Activated naive CD4-positive, alpha-beta T cell treated with Interleukin-2 at 50 U/mL for 16 hours (primary cell): ENCODE results near the gene SMARCAD1.
"Not testable (repeated sequence)": the region's sequence is repeated elsewhere in the genome, so short reads cannot be mapped to it uniquely, and the experiment has no call there.

Experiments
- DNase-seq: peaks from one replicate; pipeline ENCODE4 v3.0.0-alpha.2; 2020

The SMARCAD1 gene

DNA sequence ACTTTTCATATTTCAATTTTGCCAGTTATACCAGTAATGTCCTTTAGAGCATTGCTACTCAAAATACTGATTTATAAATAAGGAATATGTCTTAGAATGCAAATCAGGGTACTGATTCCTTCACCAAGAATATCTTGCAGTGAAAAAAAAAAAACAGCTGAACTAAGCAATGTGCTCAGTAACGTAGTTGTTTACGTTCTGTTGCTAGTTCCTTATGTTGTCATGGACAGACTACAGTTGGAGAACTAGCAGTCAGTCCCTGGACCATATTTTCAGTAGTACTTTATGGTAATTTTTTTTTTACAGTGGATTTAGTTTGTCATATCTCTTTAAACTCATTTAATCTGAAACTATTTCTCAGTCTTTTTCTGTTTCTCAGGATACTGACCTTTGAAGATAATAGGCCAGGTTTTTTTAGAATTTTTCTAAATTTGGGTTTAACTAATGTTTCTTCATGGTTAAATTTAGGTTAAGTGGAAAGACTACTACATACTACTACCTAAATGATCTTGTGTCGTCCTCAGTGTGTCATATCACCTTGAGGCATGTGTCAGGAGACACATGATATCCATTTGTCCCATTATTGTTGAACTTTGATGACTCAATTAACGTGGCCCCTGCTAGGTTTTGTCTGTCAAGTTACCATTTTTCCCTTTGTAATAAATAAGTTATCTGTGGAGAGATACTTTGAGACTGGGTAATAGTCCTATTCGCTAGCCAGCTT is 21.0 kb downstream of the SMARCAD1 start:
- DNase-seq, result no peak

- DNase-seq, result no peak
Measured at GRCh38 chr4:94232519-94232918, 24.9 kb downstream of the SMARCAD1 start.

GRCh38 chr4:94235825-94236224 is 28.2 kb downstream of the SMARCAD1 start:
- DNase-seq, result no peak

GRCh38 chr4:94237271-94237670 is 29.6 kb downstream of the SMARCAD1 start:
- DNase-seq, result no peak

GRCh38 chr4:94238160-94238559 is 30.5 kb downstream of the SMARCAD1 start:
- DNase-seq, result no peak

GRCh38 chr4:94240384-94240783 is 32.7 kb downstream of the SMARCAD1 start:
- no peak for DNase-seq

- no peak for DNase-seq
Measured at GRCh38 chr4:94244087-94244828, 36.6 kb downstream of the SMARCAD1 start.

- no peak for DNase-seq
Measured at GRCh38 chr4:94244829-94245185, 37.1 kb downstream of the SMARCAD1 start.

DNA sequence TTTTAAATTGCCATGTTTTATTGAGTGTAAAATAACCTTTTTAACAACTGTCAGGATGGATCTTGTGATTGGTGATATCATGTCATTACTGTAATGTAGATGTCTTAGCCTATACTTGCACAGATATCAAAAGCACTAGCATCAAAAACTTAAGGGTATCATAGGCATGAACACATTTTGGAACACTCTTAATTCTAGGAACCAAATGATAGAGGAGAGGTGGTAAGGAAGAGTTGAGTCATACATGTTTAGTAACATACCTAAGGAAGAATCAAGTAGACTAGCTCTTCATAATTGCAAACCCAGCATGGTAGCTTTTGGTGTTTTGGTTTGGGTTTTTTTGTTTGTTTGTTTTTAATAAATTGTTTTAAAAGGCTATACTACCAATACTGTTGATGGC is 43.4 kb downstream of the SMARCAD1 start:
- no peak for DNase-seq

GRCh38 chr4:94253036-94253435 is 45.4 kb downstream of the SMARCAD1 start:
- DNase-seq, result no peak

GRCh38 chr4:94256144-94256783 is 48.6 kb downstream of the SMARCAD1 start:
- DNase-seq, result no peak

- no peak for DNase-seq
Measured at GRCh38 chr4:94256828-94257227, 49.2 kb downstream of the SMARCAD1 start.

DNA sequence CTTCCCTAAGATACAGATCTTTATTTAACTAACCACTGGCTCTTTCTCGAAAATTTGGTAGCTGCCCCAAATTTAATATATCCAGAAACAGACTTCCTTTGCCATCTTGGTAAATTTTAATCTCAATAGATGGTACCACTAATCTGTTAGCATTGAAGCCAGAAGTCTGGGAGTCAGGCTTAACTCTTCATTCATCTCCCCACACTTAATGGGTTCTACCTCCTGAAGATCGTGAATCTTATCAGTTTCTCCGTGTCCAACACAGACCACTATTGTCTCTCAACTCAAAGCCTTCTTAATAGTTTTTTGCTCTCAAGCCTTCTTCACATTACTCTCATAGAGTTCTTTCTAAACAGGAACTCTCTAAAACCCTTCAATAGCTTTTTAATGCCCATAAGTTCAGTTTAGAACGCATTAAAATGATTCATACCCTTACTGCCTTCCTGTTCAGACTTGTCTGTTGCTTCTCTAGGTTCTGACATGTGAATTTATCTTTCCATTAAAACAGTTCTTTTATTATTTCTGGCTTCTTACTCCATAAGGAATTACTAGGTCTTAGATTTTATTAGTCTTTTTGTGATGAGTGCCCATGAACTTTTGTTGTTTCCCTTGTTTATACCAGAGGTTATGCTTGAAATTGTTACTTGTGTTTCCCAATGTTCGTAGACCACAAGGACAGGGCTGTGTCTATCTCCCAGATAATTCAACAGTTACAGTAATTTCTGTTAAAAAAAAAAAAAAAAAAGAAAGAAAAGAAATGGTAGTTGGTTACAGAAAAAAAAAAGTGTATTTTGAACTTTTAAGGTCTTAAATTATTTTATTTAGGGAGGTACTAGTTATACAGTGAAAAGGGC is 54.7 kb downstream of the SMARCAD1 start:
- DNase-seq, result no peak

DNA sequence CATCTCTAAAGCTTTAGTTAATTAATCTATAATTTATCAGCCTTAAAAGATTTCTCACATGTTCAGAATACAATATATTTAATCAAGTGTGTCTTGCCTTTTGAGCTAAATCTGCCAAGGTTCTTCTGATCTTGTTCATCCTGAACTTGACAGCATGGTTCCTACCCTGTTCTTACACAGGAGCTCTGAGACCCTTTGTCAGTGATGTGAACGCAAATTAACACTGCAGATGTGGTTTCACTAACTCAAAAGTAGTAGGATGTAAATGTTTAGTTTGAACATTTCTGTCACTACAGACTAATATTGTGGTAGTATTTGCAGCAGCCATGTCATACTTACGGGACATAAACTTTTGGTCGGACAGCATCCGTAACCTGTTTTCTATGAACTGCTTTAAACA is 59.4 kb downstream of the SMARCAD1 start:
- DNase-seq, result no peak

DNA sequence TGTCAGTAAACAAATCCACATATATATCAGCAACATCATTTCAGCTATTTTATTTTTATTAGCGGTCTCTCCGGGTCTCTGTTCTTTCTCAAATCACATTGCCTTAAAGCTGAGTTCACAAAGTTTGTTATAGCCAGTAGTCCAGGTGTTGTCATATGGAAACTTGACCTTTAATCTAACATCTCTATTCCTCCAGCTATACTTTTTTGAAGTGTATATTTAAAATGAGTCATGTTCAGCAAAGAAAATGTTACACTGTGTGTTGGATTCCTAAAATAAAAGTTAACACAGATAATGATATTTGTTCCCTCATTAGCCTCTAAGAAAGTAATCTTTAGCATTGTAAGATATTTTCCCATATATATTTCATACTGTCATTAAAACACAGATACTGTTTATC is 63.6 kb downstream of the SMARCAD1 start:
- no peak for DNase-seq

DNA sequence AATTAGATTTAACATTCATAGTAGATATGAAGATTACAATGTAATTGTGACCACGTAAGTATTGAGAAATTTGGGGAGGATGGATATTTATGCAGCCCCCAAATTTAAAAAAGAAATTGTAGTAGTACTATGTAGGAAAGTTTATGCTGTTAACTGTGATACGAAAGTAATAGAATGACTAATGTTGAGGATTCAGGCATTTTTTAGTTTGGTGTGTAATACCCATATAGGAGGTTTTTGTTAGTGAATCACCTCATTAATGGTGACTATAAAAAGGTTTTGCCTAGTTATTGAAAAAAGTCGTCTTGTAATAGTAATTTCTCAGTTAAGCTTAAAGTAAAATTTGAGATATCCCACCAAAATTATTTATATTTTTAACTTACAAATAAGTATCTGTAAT is 67.2 kb downstream of the SMARCAD1 start:
- DNase-seq, result no peak

DNA sequence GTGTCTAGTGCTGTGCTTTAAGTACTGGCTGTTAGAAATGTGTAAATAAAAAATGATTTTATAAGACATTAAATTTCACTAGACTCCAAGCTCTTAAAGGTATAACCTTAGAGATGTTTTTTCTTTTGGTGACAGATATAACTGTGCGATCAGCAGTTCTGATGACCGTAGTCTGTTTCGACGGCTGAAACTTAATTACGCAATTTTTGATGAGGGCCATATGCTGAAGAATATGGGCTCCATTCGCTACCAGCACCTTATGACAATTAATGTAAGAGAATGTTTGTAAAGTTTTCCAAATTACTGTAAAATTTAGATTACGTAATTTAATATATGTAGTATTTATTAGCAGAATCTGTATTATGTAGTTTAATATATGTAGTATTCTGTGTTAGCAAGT is 68.5 kb downstream of the SMARCAD1 start:
- DNase-seq, result no peak

DNA sequence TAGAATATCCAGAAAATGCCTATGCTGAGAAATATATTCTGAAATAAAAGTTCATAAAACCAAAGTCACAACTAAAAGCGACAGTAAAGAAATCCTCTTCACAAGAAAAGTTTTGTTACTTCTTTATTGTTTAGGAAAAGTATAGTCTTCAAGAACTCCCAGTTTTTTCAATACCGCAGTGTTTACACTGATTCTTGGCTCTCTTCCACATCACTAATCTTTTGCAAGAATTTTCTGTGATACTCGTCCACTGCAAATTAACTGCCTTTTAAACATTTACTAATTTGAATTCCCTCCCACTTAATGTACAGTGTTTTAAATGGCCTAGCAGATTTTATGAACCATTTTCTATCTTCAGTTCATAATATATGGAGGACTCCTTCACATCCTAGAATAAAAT is 69.9 kb downstream of the SMARCAD1 start:
- DNase-seq, result no peak

DNA sequence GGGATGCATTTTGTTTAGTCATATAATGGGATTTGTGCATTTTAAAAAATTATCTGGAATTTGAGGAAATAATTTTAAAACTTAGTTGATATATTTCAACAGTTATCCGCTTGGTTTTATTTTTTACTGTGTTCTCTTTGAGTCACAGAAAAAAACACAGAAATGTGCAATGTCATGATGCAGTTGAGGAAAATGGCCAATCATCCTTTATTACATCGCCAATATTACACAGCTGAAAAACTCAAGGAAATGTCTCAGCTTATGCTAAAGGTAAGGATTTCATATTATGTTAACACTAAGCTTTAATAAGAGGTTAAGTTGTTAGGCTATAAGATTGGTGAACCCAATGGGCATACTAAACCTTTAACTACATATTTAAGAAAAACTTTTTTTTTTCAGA is 71.1 kb downstream of the SMARCAD1 start:
- DNase-seq, result no peak

GRCh38 chr4:94284889-94285288 is 77.2 kb downstream of the SMARCAD1 start:
- DNase-seq, result no peak

DNA sequence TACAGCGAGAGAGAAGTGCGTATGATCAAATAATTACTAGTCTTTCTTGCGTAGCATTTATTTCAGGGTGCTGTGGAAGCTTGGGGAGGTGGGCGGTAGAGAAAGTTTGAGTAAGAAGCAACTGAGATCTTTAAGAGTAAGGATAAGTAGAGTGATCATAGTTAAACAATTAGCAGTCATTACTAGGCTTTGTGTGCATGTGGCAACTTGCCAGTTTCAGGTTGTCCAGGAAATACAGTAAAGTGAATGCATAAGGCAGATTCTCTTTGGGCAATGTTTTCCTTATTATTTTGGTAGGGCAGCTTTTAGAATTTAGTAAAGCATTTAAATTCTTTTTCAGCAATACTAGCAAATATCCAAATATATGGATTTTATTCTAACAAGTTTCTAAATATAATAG is 78.0 kb downstream of the SMARCAD1 start:
- no peak for DNase-seq

DNA sequence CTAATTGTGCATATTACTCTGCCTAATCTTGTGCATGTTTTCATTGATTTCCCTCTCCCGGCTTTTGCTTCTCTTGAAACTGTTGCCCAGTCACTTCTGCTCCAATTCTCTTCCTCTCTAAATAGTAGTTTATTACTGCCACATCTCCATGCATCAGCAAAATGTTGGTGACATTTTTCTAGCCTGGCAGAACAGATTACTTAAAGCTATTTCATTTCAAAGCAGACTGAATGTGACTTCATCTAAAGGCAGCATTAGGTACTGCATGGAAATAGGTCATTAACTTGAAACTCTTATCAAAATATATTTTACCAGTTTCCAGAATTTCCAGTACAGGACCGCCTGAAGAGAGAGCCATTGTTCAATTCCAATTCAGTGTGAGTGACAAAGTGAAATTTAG is 82.6 kb downstream of the SMARCAD1 start:
- no peak for DNase-seq

DNA sequence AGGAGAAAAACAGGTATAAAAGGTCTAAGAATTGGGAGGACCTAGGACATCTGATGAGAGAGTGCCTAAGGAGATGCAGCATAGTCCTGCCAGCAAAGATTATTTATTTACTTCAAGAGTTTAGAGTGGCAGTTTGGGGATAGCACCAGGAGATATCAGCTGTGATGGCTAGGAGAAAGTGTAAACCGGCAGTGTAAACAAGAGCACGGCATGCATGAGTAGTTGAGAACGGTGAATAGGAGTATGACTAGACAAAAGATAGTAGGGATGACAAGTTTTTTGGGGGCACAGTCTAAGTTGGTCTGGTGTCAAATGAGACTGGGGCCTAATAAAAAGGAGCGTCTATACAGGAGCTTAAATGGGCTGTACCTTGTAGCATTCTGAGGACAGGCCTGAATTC is 86.3 kb downstream of the SMARCAD1 start:
- not testable (repeated sequence) for DNase-seq
